GM12891 (cell line): ENCODE results near the gene TFAP2C.

Source experiments
- DNase-seq: peaks from one replicate; pipeline ENCODE4 v3.0.0; 2011; ENCODE audit warnings: low spot score; ENCODE audit not compliant: insufficient read length
- FAIRE-seq: peaks from 2 replicates; lab custom pipeline; 2011; peaks lifted over from hg19 to GRCh38; lab: Jason Lieb, UNC
- PAX5 ChIP-seq: IDR thresholded peaks from 2 replicates; pipeline ENCODE4 v1.6.1; 2011; ENCODE audit warnings: low read length, moderate library complexity, mild to moderate bottlenecking; ENCODE audit not compliant: insufficient read depth, severe bottlenecking
- POLR2A ChIP-seq: IDR thresholded peaks from 2 replicates; pipeline ENCODE4 v1.6.1; 2011; ENCODE audit warnings: low read depth, low read length, control low read depth
- POLR2AphosphoS5 ChIP-seq: IDR thresholded peaks from 2 replicates; pipeline ENCODE4 v1.6.1; 2011; ENCODE audit warnings: low read depth, low read length, control low read depth
- POU2F2 ChIP-seq: IDR thresholded peaks from 2 replicates; pipeline ENCODE4 v1.6.1; 2011; ENCODE audit warnings: low read depth, mild to moderate bottlenecking, control low read depth, low read length, moderate library complexity
- SPI1 ChIP-seq: IDR thresholded peaks from 2 replicates; pipeline ENCODE4 v1.6.1; 2011; ENCODE audit warnings: low read depth, low read length, control low read depth
- TAF1 ChIP-seq: IDR thresholded peaks from 2 replicates; pipeline ENCODE4 v1.6.1; 2011; ENCODE audit warnings: low read depth, low read length, control low read depth

TFAP2C gene

GRCh38 chr20:56665806-56666205, 36.7 kb downstream of the TFAP2C start:
- TF ChIP-seq POLR2A (no peak), POLR2AphosphoS5 (no peak)
- no peak for FAIRE-seq

GRCh38 chr20:56673450-56673849, 44.3 kb downstream of the TFAP2C start:
- no peak for TF ChIP-seq POLR2A
- no peak for TF ChIP-seq POLR2AphosphoS5
- no peak for TF ChIP-seq POU2F2
- TF ChIP-seq TAF1, result no peak
- TF ChIP-seq PAX5, result no peak
- TF ChIP-seq SPI1, result no peak
- DNase-seq, result no peak
- no peak for FAIRE-seq

More at GRCh38 chr20:56665806-56666205, 36.7 kb downstream of the TFAP2C start:
- no peak for DNase-seq

GRCh38 chr20:56676001-56676400, 46.9 kb downstream of the TFAP2C start:
- no peak for TF ChIP-seq POLR2AphosphoS5
- TF ChIP-seq SPI1, result no peak
- no peak for TF ChIP-seq TAF1
- TF ChIP-seq PAX5, result no peak
- TF ChIP-seq POU2F2, result no peak
- TF ChIP-seq POLR2A, result no peak
- FAIRE-seq, result no peak
- DNase-seq, result no peak

- FAIRE-seq (no peak), DNase-seq (no peak)
- no peak for TF ChIP-seq TAF1
- no peak for TF ChIP-seq POLR2AphosphoS5
- TF ChIP-seq POU2F2, result no peak
- TF ChIP-seq SPI1, result no peak
- TF ChIP-seq PAX5, result no peak
- no peak for TF ChIP-seq POLR2A
Observed at GRCh38 chr20:56676679-56677078, 47.6 kb downstream of the TFAP2C start.

- TF ChIP-seq POLR2AphosphoS5, result no peak
- TF ChIP-seq POU2F2, result no peak
- TF ChIP-seq TAF1, result no peak
- FAIRE-seq (no peak), DNase-seq (no peak)
Observed at GRCh38 chr20:56683077-56683865, 54.2 kb downstream of the TFAP2C start.

GRCh38 chr20:56685879-56686278, 56.8 kb downstream of the TFAP2C start:
- FAIRE-seq (no peak), DNase-seq (no peak)
- TF ChIP-seq PAX5, result no peak
- TF ChIP-seq TAF1, result no peak
- no peak for TF ChIP-seq SPI1
- no peak for TF ChIP-seq POU2F2
- no peak for TF ChIP-seq POLR2A
- no peak for TF ChIP-seq POLR2AphosphoS5

- FAIRE-seq, result no peak
- no peak for DNase-seq
- TF ChIP-seq PAX5 (no peak), POLR2AphosphoS5 (no peak), POLR2A (no peak), TAF1 (no peak), SPI1 (no peak), POU2F2 (no peak)
Observed at GRCh38 chr20:56687061-56687460, 58.0 kb downstream of the TFAP2C start.

- DNase-seq, result no peak
- TF ChIP-seq POLR2A (no peak), SPI1 (no peak), PAX5 (no peak), POLR2AphosphoS5 (no peak), TAF1 (no peak), POU2F2 (no peak)
- FAIRE-seq, result no peak
Observed at GRCh38 chr20:56688106-56688505, 59.0 kb downstream of the TFAP2C start.
